ENCODE measurements around the gene DNM2. TPM values are rescaled to one million over a fixed set of nuclear protein-coding genes. Genes with fewer than 3 reads are reported as not detected.

DNM2 gene
- total RNA-seq, 4 donors from 2014 or later = 135 to 322 (median 173) TPM

DNA sequence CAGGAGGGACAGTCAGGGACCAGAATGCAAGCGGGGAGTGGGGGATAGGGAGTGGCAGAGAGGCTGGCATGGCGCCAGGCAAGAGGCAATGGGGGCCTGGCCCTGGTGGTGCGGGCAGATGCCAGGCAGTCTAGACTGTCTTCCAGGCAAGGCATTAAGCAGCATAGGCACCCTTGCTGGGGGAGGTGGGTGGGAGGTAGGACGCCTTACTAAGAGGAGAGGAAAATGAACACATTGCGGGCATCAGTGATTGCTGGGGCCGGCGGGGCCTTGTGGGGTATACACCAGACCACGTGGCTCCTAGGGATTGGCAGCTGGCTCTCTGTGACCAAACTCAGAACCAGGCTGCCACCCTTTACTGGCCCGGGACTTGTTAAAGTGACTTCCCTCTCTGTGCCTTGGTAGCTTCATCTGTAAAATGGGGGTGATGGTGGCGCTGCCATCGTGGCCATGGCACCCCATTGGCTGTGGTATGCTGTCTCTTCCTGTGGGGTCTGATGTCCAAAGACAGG, 46.0 kb downstream of the DNM2 start:
- no peaks in the 10 kb centered on the region for H3K27me3 ChIP-seq
- H3K27ac ChIP-seq = peak overlapping the region; percentile 28
- H3K36me3 ChIP-seq = peaks cover 19% of the 10 kb centered on the region
- DNase-seq (ENCODE audit: low spot score in 2 of 2) = no peak
- H3K4me3 ChIP-seq = no peak overlapping the region
- 64% methylated on average over 11 of the region's 11 CpGs for WGBS
- H3K9me3 ChIP-seq = no peaks in the 10 kb centered on the region
- TF ChIP-seq EP300 (IDR thresholded peaks at IDR 0.05) = no peak
- TF ChIP-seq, protein P1, sequence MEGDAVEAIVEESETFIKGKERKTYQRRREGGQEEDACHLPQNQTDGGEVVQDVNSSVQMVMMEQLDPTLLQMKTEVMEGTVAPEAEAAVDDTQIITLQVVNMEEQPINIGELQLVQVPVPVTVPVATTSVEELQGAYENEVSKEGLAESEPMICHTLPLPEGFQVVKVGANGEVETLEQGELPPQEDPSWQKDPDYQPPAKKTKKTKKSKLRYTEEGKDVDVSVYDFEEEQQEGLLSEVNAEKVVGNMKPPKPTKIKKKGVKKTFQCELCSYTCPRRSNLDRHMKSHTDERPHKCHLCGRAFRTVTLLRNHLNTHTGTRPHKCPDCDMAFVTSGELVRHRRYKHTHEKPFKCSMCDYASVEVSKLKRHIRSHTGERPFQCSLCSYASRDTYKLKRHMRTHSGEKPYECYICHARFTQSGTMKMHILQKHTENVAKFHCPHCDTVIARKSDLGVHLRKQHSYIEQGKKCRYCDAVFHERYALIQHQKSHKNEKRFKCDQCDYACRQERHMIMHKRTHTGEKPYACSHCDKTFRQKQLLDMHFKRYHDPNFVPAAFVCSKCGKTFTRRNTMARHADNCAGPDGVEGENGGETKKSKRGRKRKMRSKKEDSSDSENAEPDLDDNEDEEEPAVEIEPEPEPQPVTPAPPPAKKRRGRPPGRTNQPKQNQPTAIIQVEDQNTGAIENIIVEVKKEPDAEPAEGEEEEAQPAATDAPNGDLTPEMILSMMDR (IDR thresholded peaks at IDR 0.05) = no peak
- no peak for TF ChIP-seq POLR2AphosphoS5 (IDR thresholded peaks at IDR 0.05)
- H3K4me1 ChIP-seq = peaks cover 73% of the 10 kb centered on the region

DNA sequence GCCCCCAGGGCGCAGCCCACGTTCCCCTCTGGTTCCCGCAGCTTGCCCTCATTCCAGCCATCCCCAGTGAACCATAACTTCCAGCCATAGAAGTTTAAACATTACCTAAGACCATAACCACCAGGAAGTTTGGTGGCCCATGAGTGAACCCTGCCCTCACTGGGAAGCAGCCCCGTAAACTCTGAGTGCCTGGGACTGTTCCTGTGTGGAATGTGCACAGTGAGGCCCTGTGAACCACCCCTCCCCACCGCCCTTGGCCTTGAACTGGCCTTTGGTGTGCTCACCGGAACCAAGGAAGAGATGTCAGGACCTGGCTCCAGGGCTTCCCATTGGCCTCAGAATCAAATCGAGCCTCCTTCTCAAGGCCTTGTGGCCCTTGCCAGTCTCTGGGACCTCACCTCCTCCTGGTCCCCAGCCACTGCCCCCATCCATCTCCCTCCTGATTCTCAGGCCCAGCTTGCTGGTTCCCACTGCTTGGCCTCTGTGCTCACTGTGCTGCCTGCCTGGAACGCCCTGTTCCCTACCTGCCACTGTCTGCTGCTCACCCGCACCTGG, 46.5 kb downstream of the DNM2 start:
- Histone ChIP-seq H3K27me3 (no peaks in the 10 kb centered on the region), H3K36me3 (peaks cover 19% of the 10 kb centered on the region), H3K4me1 (peaks cover 75% of the 10 kb centered on the region), H3K27ac (no peak overlapping the region), H3K4me3 (no peak overlapping the region), H3K9me3 (no peaks in the 10 kb centered on the region)
- no peak for DNase-seq (ENCODE audit: low spot score in 2 of 2)
- TF ChIP-seq, protein P1 (IDR thresholded peaks at IDR 0.05) = no peak
- TF ChIP-seq EP300 (IDR thresholded peaks at IDR 0.05) = no peak
- WGBS = 96% methylated on average over 9 of the region's 9 CpGs

DNA sequence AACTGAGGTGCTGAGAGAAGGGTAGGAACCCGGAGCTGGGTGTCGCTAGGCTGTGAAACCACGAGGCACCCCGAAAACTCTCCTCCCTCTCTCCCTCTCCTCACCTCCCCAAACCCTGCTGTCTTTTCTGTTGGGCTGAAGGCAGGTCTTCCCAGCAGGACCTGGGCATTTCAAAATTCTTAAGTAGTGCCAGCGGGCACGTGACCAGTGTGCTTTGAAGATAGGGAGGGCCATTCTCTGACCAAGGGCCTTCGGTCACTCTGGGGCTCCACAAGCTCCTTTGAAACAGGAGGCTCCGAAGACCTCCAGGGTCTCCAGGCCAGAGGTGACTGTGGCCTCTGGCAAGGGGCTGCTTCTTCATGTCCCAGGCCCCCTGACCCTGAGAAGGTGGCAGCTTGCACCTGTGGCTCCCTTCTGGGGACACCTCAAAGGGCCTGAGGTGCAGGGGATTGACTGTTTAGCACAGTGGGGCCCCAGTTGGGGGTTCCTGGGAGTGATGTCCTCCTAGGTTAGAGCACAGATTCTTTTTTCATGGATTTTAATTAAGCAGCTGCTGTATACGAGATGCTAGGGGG, 48.3 kb downstream of the DNM2 start:
- Histone ChIP-seq H3K4me1 (peaks cover 75% of the 10 kb centered on the region), H3K36me3 (peaks cover 18% of the 10 kb centered on the region), H3K9me3 (no peaks in the 10 kb centered on the region), H3K27ac (peak overlapping the region; percentile 52), H3K27me3 (no peaks in the 10 kb centered on the region), H3K4me3 (no peak overlapping the region)
- TF ChIP-seq EP300 (IDR thresholded peaks at IDR 0.05) (no peak), POLR2A (IDR thresholded peaks at IDR 0.05) (no peak), POLR2AphosphoS5 (IDR thresholded peaks at IDR 0.05) (no peak)
- TF ChIP-seq, protein P1 (IDR thresholded peaks at IDR 0.05) = no peak
- DNase-seq (ENCODE audit: low spot score in 2 of 2) = no peak
- 88% methylated on average over 9 of the region's 9 CpGs for WGBS

DNA sequence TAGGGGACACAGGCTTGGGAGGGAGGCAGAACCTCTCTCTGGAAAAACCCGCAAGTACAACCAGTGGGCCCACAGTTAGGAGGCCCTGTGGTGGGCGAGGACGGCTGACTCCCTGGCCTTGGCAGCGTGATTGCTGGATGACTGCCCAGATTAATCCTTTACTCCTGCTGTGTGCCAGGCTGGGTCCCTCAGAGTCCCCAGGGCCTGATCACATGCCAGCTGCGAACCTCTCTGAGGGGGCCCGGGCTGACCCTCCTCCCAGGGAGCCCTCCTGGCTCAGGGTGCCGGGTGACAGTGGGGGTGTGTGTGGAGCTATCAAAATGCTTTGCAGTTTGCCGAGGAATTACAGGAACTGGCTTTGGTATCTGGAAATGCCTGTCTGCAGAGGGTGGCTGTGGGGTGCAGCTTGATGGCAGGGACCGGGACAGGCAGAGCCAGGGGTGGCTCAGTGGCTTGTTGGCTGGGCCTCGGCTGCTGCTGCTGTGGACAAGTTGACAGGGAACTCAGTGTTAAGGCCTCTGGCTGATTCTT, 48.9 kb downstream of the DNM2 start:
- peaks cover 69% of the 10 kb centered on the region for H3K4me1 ChIP-seq
- H3K36me3 ChIP-seq = peaks cover 12% of the 10 kb centered on the region
- WGBS = 33% methylated on average over 9 of the region's 10 CpGs

DNA sequence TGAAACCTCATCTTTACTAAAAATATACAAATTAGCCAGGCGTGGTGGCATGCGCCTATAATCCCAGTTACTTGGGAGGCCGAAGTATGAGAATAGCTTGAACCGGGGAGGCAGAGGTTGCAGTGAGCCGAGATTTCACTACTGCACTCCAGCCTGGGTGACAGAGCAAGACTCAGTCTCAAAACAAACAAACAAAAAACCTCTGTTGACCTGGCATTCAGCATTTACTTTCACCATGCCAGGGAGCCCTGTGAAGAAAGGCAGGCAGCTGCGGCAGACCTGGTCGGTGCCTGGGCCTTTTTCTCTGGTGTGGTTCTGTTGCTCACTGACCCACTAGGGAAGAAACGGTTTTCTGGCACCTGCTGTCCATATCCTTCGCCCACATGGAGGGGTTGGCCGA, 49.8 kb downstream of the DNM2 start:
- no peak for TF ChIP-seq POLR2A (IDR thresholded peaks at IDR 0.05)
- no peak for TF ChIP-seq EP300 (IDR thresholded peaks at IDR 0.05)
- no peaks in the 10 kb centered on the region for H3K9me3 ChIP-seq
- no peak for DNase-seq (ENCODE audit: low spot score in 2 of 2)
- 88% methylated on average over 10 of the region's 10 CpGs for WGBS
- peaks cover 15% of the 10 kb centered on the region for H3K36me3 ChIP-seq
- H3K4me3 ChIP-seq = no peak overlapping the region
- H3K27ac ChIP-seq = no peak overlapping the region
- H3K4me1 ChIP-seq = peaks cover 59% of the 10 kb centered on the region
- no peaks in the 10 kb centered on the region for H3K27me3 ChIP-seq

More for the DNA sequence above, 48.9 kb downstream of the DNM2 start:
- H3K27ac ChIP-seq = peak overlapping the region; percentile 52
- DNase-seq (ENCODE audit: low spot score in 2 of 2) = no peak
- TF ChIP-seq POLR2AphosphoS5 (IDR thresholded peaks at IDR 0.05) (no peak), POLR2A (IDR thresholded peaks at IDR 0.05) (no peak), EP300 (IDR thresholded peaks at IDR 0.05) (no peak)
- TF ChIP-seq, protein P1 (IDR thresholded peaks at IDR 0.05) = no peak
- H3K27me3 ChIP-seq = no peaks in the 10 kb centered on the region
- no peak overlapping the region for H3K4me3 ChIP-seq
- no peaks in the 10 kb centered on the region for H3K9me3 ChIP-seq

All from suprapubic skin (tissue), 4 donors.